Mesothelial cell of epicardium (in vitro differentiated cells): ENCODE measurements around the gene MEIS2. TPM values are rescaled to one million over a fixed set of nuclear protein-coding genes. Genes with fewer than 3 reads are reported as not detected.

Experiments
- DNase-seq, 2 experiments: peaks; one replicate each; pipeline ENCODE4 v3.0.0; 2021; ENCODE audit warnings: low spot score in 2 of 2; ENCODE audit not compliant: unreplicated experiment in 2 of 2
- H3K27ac Mint-ChIP-seq: 2 replicates; pipeline ENCODE4 v1.8.0; 2021; ENCODE audit warnings: mixed read lengths
- H3K27me3 Mint-ChIP-seq: 2 replicates; pipeline ENCODE4 v1.8.0; 2021; ENCODE audit warnings: low read depth, mixed read lengths
- H3K36me3 Mint-ChIP-seq: 2 replicates; pipeline ENCODE4 v1.8.0; 2021; ENCODE audit warnings: mixed read lengths
- H3K4me1 Mint-ChIP-seq: 2 replicates; pipeline ENCODE4 v1.8.0; 2021; ENCODE audit warnings: mixed read lengths
- H3K4me3 Mint-ChIP-seq: 2 replicates; pipeline ENCODE4 v1.8.0; 2021; ENCODE audit warnings: mild to moderate bottlenecking, moderate library complexity, mixed read lengths
- H3K9me3 Mint-ChIP-seq: 2 replicates; pipeline ENCODE4 v1.8.0; 2021; ENCODE audit warnings: mixed read lengths
- CTCF ChIP-seq: fragments of 200-600 bp; sonication (generic); IDR thresholded peaks from one replicate; pipeline ENCODE4 v1.5.0; 2021; ENCODE audit warnings: antibody characterized with exemption; ENCODE audit not compliant: unreplicated experiment
- total RNA-seq: library from RNA; stranded (reverse); gene quantifications from 3 replicates; pipeline ENCODE4 v1.2.1, GENCODE V29; 2021

MEIS2 gene
- total RNA-seq, 1 donor from 2014 or later = 397 TPM

DNA sequence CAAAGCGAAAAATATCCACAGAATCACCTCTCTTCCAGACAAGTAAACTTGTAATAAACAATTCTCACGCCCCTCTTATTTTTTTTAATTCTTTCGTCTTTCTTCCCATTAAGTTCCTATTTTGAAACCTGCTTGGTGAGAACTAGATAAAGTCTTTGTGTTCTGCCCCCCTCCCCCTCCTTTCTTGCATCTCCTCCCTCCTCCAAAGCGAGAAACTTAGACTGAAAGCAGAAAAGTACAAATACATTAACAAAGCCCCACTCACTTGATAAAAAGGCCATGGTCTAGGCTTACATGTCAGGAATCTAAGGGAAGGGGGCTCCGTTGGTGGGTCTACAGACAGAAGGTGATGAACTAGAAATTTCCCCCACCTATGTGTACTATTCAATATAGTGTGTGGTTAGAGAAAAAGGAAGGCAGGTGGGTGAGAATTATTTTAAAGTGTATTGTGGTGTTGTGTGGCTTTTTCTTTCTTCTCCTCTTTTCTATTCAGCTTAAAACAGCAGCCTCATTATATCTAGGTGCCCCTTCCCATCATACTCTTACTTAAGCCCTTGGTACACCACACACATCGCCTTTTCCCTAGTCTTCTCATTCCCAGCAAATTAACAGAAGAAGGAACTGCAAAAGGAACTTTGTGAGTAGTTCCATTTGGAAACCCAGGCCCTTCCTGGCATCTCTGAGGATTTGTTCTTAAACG is 215.3 kb downstream of the MEIS2 start:
- Mint-ChIP-seq H3K27me3 (no peaks in the 10 kb centered on the region), H3K4me3 (peak overlapping the region; percentile 76), H3K4me1 (peaks cover 93% of the 10 kb centered on the region), H3K36me3 (peaks cover 3% of the 10 kb centered on the region), H3K27ac (peak overlapping the region; percentile 98), H3K9me3 (no peaks in the 10 kb centered on the region)
- no peak for TF ChIP-seq CTCF
- DNase-seq = no peak

DNA sequence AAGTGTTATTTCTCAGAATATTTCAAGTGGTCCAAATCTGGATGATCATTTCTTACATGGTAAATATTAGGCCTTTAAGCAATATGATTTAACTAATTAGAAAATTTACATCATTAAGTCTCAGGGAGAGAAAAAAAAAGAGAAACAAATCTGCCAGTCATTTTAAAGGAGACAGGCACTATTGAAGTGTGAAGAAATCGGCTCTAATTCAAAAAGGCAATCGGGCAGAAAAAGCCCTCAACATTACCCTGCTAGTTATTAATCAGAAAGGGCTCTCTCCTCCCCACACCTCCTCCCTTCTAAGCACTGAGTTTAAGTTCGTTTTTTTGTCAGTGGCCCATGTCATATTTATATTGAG is 215.9 kb downstream of the MEIS2 start:
- TF ChIP-seq CTCF = no peak
- peaks cover 94% of the 10 kb centered on the region for H3K4me1 Mint-ChIP-seq
- DNase-seq = no peak
- peak overlapping the region; percentile 76 for H3K4me3 Mint-ChIP-seq
- H3K9me3 Mint-ChIP-seq = no peaks in the 10 kb centered on the region
- H3K27ac Mint-ChIP-seq = peak overlapping the region; percentile 98
- H3K36me3 Mint-ChIP-seq = no peaks in the 10 kb centered on the region
- no peaks in the 10 kb centered on the region for H3K27me3 Mint-ChIP-seq

DNA sequence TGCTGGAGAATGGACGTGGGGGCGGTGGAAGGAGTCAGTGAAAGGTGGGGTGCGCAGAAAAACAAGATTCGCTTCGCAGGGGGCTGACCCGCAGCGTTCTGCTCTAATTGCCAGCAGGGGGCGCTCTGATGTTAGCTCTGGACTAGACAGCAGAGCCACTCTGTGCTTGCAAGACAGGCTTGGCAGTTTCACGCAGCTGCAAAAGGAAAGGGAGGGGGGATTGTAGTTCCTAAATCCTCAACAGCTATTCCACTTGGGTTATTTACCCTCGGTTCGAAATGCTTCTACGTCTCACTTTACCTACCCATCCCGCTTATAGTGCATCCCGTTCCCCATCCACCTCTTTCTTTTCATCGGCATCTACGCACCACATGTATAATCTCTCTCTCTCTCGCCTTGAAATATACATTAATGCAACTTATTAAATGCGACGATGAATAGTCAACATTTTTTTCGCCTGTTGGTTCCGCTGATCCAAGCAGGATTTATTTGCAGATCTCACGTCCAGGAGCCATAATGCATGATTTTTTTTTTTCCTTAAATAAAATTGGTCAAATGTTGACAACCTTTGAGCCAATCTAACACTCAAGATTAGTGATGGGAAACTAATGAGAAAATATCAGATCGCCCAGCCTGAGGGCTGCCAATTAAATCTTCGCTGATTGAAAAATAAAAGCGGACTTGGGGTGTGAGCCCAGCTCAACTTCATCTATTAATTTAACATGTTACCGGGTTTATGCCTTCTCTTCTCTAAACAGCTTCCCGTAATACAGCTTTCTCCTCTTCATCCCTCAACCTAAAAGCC is 216.4 kb downstream of the MEIS2 start:
- peaks cover 94% of the 10 kb centered on the region for H3K4me1 Mint-ChIP-seq

DNA sequence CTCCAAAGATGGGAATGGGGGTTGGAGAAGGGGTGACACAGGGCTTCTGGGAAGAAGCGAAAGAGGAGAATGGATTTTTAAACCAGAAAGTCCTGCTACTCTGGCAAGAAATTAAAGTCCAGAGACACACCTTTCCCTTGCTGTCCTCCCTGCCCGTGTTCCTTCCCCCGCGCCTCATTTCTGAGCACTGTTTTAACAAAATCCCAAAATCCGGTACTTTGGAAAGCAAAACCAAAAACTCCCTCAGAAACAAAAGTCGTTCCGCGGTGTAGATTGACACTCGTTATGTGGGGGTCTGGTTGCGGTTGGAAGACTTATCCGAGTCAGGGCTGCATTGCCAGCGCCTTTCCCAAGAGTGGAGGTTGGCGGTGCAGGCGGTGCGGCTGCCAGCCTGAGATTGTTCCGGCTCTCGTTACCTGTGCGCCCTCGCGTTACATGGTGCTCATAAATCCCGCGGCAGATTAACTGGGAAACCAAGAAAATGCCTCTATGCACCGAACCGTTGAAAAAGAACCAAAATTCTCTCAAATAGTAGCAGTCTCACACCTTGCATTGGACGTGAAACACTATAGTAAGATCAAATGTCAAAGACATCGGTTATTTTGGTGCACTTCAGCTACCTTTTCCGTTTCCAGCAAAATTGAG is 217.7 kb downstream of the MEIS2 start:
- no peak for TF ChIP-seq CTCF
- Mint-ChIP-seq H3K27ac (peak overlapping the region; percentile 98), H3K27me3 (no peaks in the 10 kb centered on the region), H3K4me1 (peaks cover 95% of the 10 kb centered on the region), H3K36me3 (no peaks in the 10 kb centered on the region), H3K9me3 (no peaks in the 10 kb centered on the region), H3K4me3 (peak overlapping the region; percentile 76)
- DNase-seq = no peak

More for the DNA sequence above, 216.4 kb downstream of the MEIS2 start:
- H3K9me3 Mint-ChIP-seq = no peaks in the 10 kb centered on the region
- TF ChIP-seq CTCF = peak; percentile 92
- H3K36me3 Mint-ChIP-seq = no peaks in the 10 kb centered on the region
- peak; percentile 93 for DNase-seq
- peak overlapping the region; percentile 98 for H3K27ac Mint-ChIP-seq
- peak overlapping the region; percentile 76 for H3K4me3 Mint-ChIP-seq
- no peaks in the 10 kb centered on the region for H3K27me3 Mint-ChIP-seq

DNA sequence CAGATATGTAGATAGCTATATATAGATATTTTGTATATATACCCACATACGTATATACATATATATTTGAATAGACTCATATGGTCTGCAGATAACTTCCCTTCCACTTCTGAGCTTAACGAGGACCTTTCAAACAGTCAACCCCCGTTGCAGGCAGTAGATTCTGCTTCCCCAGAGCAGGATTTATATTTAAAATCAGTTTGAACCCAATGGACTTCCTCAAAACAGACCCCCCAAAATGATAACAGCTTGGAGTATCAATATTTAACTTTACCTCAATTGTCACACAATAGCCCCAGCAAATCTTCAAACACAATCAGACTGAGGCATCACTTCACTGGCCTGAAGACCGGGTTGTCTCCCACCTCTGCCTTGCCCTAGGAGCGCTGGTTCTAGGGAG is 218.3 kb downstream of the MEIS2 start:
- Mint-ChIP-seq H3K36me3 (no peaks in the 10 kb centered on the region), H3K27me3 (no peaks in the 10 kb centered on the region), H3K4me1 (peaks cover 97% of the 10 kb centered on the region), H3K27ac (peak overlapping the region; percentile 98), H3K9me3 (no peaks in the 10 kb centered on the region), H3K4me3 (peak overlapping the region; percentile 76)
- DNase-seq = no peak
- TF ChIP-seq CTCF = no peak
